ENCODE results near the gene ATG2A.

DNA sequence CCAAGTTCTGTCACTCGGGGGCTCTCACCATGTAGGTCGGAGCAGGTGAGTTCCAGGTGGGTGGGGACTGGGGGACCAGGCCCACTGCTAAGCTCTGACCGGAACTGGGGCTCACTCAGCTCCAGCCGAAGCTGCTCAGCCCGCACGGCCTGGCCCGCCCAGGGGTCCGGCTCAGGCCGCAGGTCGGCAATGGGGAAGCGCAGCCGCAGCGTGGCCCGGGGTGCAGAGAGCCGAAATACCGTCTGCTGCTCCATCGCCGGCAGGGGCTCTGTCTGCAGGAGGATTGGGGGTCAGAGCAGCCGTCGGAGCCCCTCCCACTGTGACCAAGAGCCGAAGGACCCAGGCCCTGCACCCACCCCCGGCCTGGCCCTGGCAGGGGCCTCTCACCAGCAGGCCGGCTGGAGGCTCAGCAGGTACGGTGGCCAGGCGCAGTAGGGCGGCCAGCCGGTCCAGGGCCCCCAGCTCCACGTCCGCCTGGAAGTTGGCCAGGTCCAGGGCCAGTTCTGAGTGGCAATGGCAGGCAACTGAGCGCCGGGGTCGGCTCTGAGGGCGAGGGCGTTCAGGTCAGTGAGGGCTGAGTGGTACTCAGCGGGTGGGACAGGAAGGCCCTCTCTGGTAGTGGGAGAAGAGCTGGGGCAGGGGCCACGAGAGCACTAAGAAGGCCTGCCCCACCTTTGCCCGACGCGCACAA is 7.2 kb downstream of the ATG2A start:
- TF ChIP-seq, protein P1, sequence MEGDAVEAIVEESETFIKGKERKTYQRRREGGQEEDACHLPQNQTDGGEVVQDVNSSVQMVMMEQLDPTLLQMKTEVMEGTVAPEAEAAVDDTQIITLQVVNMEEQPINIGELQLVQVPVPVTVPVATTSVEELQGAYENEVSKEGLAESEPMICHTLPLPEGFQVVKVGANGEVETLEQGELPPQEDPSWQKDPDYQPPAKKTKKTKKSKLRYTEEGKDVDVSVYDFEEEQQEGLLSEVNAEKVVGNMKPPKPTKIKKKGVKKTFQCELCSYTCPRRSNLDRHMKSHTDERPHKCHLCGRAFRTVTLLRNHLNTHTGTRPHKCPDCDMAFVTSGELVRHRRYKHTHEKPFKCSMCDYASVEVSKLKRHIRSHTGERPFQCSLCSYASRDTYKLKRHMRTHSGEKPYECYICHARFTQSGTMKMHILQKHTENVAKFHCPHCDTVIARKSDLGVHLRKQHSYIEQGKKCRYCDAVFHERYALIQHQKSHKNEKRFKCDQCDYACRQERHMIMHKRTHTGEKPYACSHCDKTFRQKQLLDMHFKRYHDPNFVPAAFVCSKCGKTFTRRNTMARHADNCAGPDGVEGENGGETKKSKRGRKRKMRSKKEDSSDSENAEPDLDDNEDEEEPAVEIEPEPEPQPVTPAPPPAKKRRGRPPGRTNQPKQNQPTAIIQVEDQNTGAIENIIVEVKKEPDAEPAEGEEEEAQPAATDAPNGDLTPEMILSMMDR (IDR thresholded peaks at IDR 0.05) = no peak
- TF ChIP-seq POLR2A (IDR thresholded peaks at IDR 0.05) (no peak), POLR2AphosphoS5 (IDR thresholded peaks at IDR 0.05) (no peak), EP300 (IDR thresholded peaks at IDR 0.05) (no peak)

Measured in stomach (tissue), 4 donors.